Adrenal gland (tissue), 12 donors: ENCODE measurements around the gene PRSS38. TPM values are rescaled to one million over a fixed set of nuclear protein-coding genes. Genes with fewer than 3 reads are reported as not detected.

Experiments
- DNase-seq, 7 donors: peaks; one replicate each; pipeline ENCODE4 v3.0.0-alpha.2; 2019 to 2020
- H3K27ac ChIP-seq, 5 donors: fragments of 200-600 bp; sonication (generic) in 4 of 5; 1 replicate in 3 of 5; 2 replicates in 2 of 5; pipeline versions ENCODE4 v1.5.1 to v1.8.0; 2016 to 2020; ENCODE audit warnings: mild to moderate bottlenecking in 1 of 5
- H3K27me3 ChIP-seq: fragments of 200-600 bp; 2 replicates; pipeline ENCODE4 v1.8.0; 2021
- H3K36me3 ChIP-seq, 2 donors: fragments of 200-600 bp; replicated peaks in 1 of 2; 1 replicate in 1 of 2; 2 replicates in 1 of 2; pipeline versions ENCODE4 v1.5.1 to v1.8.0; 2018 to 2022
- H3K4me1 ChIP-seq, 2 donors: fragments of 200-600 bp; replicated peaks in 1 of 2; 1 replicate in 1 of 2; 2 replicates in 1 of 2; pipeline versions ENCODE4 v1.5.1 to v1.8.0; 2018 to 2021
- H3K4me3 ChIP-seq, 4 donors: fragments of 200-600 bp; sonication (generic) in 3 of 4; one replicate each; pipeline ENCODE4 v1.5.1; 2016 to 2018
- H3K9me3 ChIP-seq, 3 donors: fragments of 200-600 bp; sonication (generic) in 1 of 3; replicated peaks in 1 of 3; 1 replicate in 2 of 3; 2 replicates in 1 of 3; pipeline versions ENCODE4 v1.5.1 to v1.8.0; 2016 to 2021
- POLR2A ChIP-seq, 2 donors: fragments of 450-650 bp; IDR thresholded peaks; one replicate each; pipeline ENCODE4 v1.6.1; 2017; ENCODE audit warnings: antibody characterized with exemption in 2 of 2, mild to moderate bottlenecking in 2 of 2, moderate library complexity in 1 of 2
- WGBS, 4 donors: extraction: QIAGEN DNeasy Blood & Tissue Kit in 2 of 4; methylation state at CpG; one replicate each; pipeline versions ENCODE4 v1.1.5 to v1.1.7; 2013 to 2017; 5-methylcytosine and 5-hydroxymethylcytosine counted together
- intact Hi-C, 2 donors: fragments of 100-400 bp; cut with DNase I; formaldehyde crosslinking; loops; one replicate each; pipeline versions ENCODE4 v1.14.1 to v1.15.0; 2022 to 2023
- polyA plus RNA-seq, 3 donors: library from polyadenylated mRNA; stranded (reverse); fragments of 200-250 nt in 2 of 3; fragments of 350-450 nt in 1 of 3; fragmentation: Illumina TruSeq in 1 of 3; extraction: RNeasy Lipid Tissue Mini Kit (QIAGEN cat#74804) in 1 of 3; gene quantifications; one replicate each; pipeline ENCODE4 v1.2.3, GENCODE V29; 2013 to 2014
- total RNA-seq, 9 donors: library from RNA; depleted of rRNA in 4 of 9; stranded (reverse); fragments of >200 nt in 4 of 9; fragments of 120-200 nt in 1 of 9; fragmentation: NEBNext Ultra II Directional in 1 of 9; extraction: Animal tissue kit (Norgen Biotek cat#: 25700) in 1 of 9; gene quantifications; one replicate each; pipeline versions ENCODE4 v1.1.0 to v1.2.4, GENCODE V29; 2013 to 2023
- TF ChIP-seq, protein P1 (sequence below), 6 experiments: fragments of 450-650 bp in 4 of 6; fragments of 200-600 bp in 2 of 6; sonication (generic) in 1 of 6; IDR thresholded peaks; 1 replicate in 5 of 6; 2 replicates in 1 of 6; pipeline versions ENCODE4 v1.5.1 to v1.8.0; 2016 to 2021; ENCODE audit warnings: antibody characterized with exemption in 6 of 6, mild to moderate bottlenecking in 2 of 6, moderate library complexity in 1 of 6
- donor health status: healthy with polysubstance abuse.
- donor health status: Bipolar disorder and iron deficiency.
- donor health status: DM: yes; HTN: yes; CAD: no.
- donor health status: DM: no; HTN: no; CAD: no.
- donor health status: DM: no; HTN: no; CAD: no.
- donor health status: DM: yes; HTN: yes; CAD: no.

PRSS38 gene
- total and polyA plus RNA-seq, 12 donors, result not detected

GRCh38 chr1:227887697-227888403 is 72.4 kb downstream of the PRSS38 start:
- 21 to 36% (median 23%) methylated on average over 22 to 40 of the region's 40 CpGs for WGBS, 4 donors
- peak in 5 of 7 donors; percentile 25 to 77 (median 42) for DNase-seq
- peaks cover 0 to 8% of the 10 kb centered on the region in 2 donors for H3K4me1 ChIP-seq
- TF ChIP-seq, protein P1, sequence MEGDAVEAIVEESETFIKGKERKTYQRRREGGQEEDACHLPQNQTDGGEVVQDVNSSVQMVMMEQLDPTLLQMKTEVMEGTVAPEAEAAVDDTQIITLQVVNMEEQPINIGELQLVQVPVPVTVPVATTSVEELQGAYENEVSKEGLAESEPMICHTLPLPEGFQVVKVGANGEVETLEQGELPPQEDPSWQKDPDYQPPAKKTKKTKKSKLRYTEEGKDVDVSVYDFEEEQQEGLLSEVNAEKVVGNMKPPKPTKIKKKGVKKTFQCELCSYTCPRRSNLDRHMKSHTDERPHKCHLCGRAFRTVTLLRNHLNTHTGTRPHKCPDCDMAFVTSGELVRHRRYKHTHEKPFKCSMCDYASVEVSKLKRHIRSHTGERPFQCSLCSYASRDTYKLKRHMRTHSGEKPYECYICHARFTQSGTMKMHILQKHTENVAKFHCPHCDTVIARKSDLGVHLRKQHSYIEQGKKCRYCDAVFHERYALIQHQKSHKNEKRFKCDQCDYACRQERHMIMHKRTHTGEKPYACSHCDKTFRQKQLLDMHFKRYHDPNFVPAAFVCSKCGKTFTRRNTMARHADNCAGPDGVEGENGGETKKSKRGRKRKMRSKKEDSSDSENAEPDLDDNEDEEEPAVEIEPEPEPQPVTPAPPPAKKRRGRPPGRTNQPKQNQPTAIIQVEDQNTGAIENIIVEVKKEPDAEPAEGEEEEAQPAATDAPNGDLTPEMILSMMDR (IDR thresholded peaks at IDR 0.05), result no peak
- TF ChIP-seq POLR2A (IDR thresholded peaks at IDR 0.05), result no peak
- H3K9me3 ChIP-seq, result no peaks in the 10 kb centered on the region
- intact Hi-C loops, result no loop called here
- peak overlapping the region in 3 of 5 donors; percentile 63 to 90 (median 64) for H3K27ac ChIP-seq
- H3K27me3 ChIP-seq, result peaks cover 6% of the 10 kb centered on the region
- H3K36me3 ChIP-seq, result no peaks in the 10 kb centered on the region
- H3K4me3 ChIP-seq, result peak overlapping the region in 1 of 4 donors; percentile 60

DNA sequence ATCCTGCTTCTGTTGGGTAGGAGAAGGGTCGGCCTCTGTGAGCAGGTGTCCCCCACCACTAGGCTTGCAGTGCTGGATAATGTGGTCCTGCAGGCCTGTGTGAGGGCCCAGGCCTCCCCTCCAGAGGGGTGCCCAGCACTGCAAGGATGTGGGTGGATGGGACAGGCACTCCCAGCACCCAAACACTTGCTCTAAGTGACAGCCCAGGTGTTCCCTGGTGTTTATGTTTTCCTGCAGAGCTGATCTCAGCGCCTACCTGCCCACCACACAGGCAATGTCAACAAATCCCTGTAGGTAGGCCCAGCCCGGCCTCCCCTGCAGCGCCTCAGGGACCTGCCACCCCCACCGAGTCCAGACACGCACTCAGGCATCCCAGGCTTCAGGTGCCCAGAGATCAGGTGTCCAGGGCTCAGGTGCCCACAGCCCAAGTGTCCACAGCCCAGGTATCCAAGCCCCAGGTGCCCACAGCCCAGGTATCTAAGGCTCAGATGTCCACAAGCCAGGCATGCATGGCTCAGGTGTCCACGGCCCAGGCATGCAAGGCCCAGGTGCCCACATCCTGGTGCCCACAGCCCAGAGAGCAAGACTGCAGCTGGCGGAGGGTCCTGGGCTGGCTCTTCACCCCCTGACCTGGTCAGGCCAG is 73.0 kb downstream of the PRSS38 start:
- Histone ChIP-seq H3K4me1 (peaks cover 0 to 8% of the 10 kb centered on the region in 2 donors), H3K9me3 (no peaks in the 10 kb centered on the region), H3K4me3 (no peak overlapping the region), H3K27me3 (peaks cover 6% of the 10 kb centered on the region), H3K27ac (peak overlapping the region in 1 of 5 donors; percentile 90), H3K36me3 (no peaks in the 10 kb centered on the region)
- intact Hi-C loops, result no loop called here
- DNase-seq, result peak in 1 of 7 donors; percentile 14
- no peak for TF ChIP-seq POLR2A (IDR thresholded peaks at IDR 0.05)
- TF ChIP-seq, protein P1 (IDR thresholded peaks at IDR 0.05), result no peak
- 81 to 100% (median 91%) methylated on average over 2 to 8 of the region's 8 CpGs for WGBS, 4 donors

DNA sequence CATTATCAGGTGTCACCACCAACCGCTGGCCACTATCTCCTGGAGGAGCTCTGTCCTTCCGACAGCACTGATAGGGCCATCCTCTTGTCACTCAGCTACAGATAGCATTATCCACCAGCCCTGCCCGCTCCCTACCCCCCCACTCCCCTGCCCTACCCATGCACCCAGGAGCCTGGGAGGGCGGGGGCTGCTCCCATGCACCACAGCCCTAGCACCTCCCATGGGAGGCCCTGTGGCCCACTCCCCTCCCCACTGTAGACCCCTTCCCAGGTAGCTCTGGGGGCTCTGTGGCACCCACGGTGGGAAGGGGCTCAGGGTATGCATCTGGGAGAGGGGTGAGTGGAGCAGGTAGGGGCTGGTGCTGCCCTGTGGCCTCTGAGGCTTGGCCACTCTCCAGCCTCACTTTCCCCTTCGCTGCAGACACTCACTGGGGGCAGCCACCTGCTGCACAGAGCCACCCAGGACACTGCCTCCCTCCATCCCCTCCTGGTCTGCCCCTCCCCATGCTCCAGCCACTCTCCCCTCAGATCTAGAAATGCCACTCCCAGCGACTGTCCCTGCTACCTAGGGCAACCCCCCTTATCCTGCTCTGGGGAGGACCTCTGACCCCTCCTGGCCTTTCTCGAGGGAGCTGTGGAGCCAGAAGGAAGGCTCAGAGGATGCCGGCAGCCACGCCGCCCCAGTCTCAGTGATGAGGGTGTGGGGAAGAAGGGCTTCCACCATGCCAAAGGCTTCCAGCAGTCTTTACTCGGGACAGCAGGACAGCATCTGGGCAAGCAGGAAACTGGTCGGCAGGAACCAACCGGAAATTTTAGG is 73.8 kb downstream of the PRSS38 start:
- Histone ChIP-seq H3K36me3 (no peaks in the 10 kb centered on the region), H3K9me3 (no peaks in the 10 kb centered on the region), H3K4me1 (peaks cover 0 to 8% of the 10 kb centered on the region in 2 donors), H3K4me3 (no peak overlapping the region), H3K27ac (no peak overlapping the region), H3K27me3 (peaks cover 6% of the 10 kb centered on the region)
- TF ChIP-seq POLR2A (IDR thresholded peaks at IDR 0.05), result no peak
- TF ChIP-seq, protein P1 (IDR thresholded peaks at IDR 0.05), result no peak
- peak in 3 of 7 donors; percentile 14 to 41 (median 15) for DNase-seq
- 68 to 76% (median 71%) methylated on average over 11 to 14 of the region's 14 CpGs for WGBS, 4 donors
- intact Hi-C loops, result no loop called here

- no peak overlapping the region for H3K4me3 ChIP-seq
- H3K4me1 ChIP-seq, result peaks cover 0 to 8% of the 10 kb centered on the region in 2 donors
- DNase-seq, result peak in 4 of 7 donors; percentile 5 to 36 (median 11)
- TF ChIP-seq, protein P1 (IDR thresholded peaks at IDR 0.05), result no peak
- no peak for TF ChIP-seq POLR2A (IDR thresholded peaks at IDR 0.05)
- intact Hi-C loops, result no loop called here
- no peaks in the 10 kb centered on the region for H3K9me3 ChIP-seq
- no peak overlapping the region for H3K27ac ChIP-seq
- WGBS, 4 donors, result 84 to 90% (median 88%) methylated on average over 10 to 13 of the region's 13 CpGs
- H3K36me3 ChIP-seq, result no peaks in the 10 kb centered on the region
- peaks cover 6% of the 10 kb centered on the region for H3K27me3 ChIP-seq
Observed at GRCh38 chr1:227889863-227890405, 74.5 kb downstream of the PRSS38 start.
